Panc1 (cell line): ENCODE results near the gene LRRC49.

Experiments
- POLR2AphosphoS5 ChIP-seq: IDR thresholded peaks from 2 replicates; pipeline ENCODE4 v1.6.1; 2012; ENCODE audit warnings: mild to moderate bottlenecking, low read depth, low read length, moderate library complexity
- REST ChIP-seq, 2 experiments: IDR thresholded peaks; 2 replicates each; pipeline ENCODE4 v1.6.1; 2011 to 2012; ENCODE audit warnings: low read depth in 2 of 2, control low read depth in 1 of 2, low read length in 1 of 2, mild to moderate bottlenecking in 1 of 2, moderate library complexity in 1 of 2; ENCODE audit not compliant: insufficient read depth in 1 of 2
- SIN3A ChIP-seq: IDR thresholded peaks from 2 replicates; pipeline ENCODE4 v1.6.1; 2012; ENCODE audit warnings: low read depth, mild to moderate bottlenecking, low read length, moderate library complexity, borderline replicate concordance; ENCODE audit not compliant: insufficient read depth
- TCF7L2 ChIP-seq: IDR thresholded peaks from 2 replicates; pipeline ENCODE4 v1.6.1; 2011; ENCODE audit warnings: mild to moderate bottlenecking, low read depth, low read length, inconsistent platforms
- TF ChIP-seq, protein P1 (sequence below): fragments of 450-650 bp; IDR thresholded peaks from 2 replicates; pipeline ENCODE4 v1.5.1; 2017; ENCODE audit warnings: mild to moderate bottlenecking

DNA sequence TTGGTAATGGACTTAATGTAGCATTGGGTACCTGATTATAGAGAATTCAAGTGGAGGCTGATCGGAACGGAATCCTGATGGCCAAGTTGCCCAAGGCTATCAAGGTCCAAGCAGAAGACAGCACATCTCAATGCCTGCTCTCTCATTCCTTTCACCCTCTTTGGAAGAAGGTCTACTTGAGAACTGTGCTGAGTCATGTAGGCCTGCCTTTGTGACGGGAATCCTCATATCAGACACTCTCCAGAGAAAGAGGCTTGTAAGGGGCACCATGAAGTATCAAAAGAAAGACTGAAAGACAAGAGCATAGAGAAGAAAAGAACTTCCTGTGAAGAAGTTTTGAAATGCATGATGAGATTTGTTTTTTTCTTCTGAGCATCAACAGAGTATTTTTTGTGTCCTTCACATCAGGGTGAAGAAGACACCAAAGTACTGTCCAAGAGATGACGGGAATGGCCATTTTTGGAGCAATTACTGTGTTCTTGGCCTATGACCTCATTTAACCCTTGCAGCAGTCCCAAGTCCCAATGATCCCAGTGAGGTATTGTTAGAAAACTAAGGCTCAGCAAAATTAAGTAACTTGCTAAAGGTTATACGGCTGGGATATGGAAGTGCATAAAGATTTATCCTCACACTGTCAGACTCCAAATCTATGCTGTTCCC, 25.5 kb upstream of the LRRC49 start:
- TF ChIP-seq POLR2AphosphoS5 (no peak), REST (IDR thresholded peaks at IDR 0.05; ENCODE audit: insufficient read depth in 1 of 2, low read depth in 2 of 2, low read length in 1 of 2) (no peak), SIN3A (no peak), TCF7L2 (no peak)
- TF ChIP-seq, protein P1, sequence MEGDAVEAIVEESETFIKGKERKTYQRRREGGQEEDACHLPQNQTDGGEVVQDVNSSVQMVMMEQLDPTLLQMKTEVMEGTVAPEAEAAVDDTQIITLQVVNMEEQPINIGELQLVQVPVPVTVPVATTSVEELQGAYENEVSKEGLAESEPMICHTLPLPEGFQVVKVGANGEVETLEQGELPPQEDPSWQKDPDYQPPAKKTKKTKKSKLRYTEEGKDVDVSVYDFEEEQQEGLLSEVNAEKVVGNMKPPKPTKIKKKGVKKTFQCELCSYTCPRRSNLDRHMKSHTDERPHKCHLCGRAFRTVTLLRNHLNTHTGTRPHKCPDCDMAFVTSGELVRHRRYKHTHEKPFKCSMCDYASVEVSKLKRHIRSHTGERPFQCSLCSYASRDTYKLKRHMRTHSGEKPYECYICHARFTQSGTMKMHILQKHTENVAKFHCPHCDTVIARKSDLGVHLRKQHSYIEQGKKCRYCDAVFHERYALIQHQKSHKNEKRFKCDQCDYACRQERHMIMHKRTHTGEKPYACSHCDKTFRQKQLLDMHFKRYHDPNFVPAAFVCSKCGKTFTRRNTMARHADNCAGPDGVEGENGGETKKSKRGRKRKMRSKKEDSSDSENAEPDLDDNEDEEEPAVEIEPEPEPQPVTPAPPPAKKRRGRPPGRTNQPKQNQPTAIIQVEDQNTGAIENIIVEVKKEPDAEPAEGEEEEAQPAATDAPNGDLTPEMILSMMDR = no peak
